GM18526 (cell line): ENCODE measurements around the gene CMTM4.

Source experiments
- POLR2A ChIP-seq: IDR thresholded peaks from 3 replicates; pipeline ENCODE4 v1.6.1; 2011; ENCODE audit not compliant: insufficient read length; ENCODE audit errors: extremely low read depth

CMTM4 gene

GRCh38 chr16:66594739-66595138, 101.8 kb downstream of the CMTM4 start:
- no peak for TF ChIP-seq POLR2A

- no peak for TF ChIP-seq POLR2A
Observed at GRCh38 chr16:66592814-66593213, 103.7 kb downstream of the CMTM4 start.

GRCh38 chr16:66592241-66592640, 104.3 kb downstream of the CMTM4 start:
- TF ChIP-seq POLR2A = no peak

- no peak for TF ChIP-seq POLR2A
Observed at GRCh38 chr16:66591018-66591417, 105.5 kb downstream of the CMTM4 start.

GRCh38 chr16:66590322-66590721, 106.2 kb downstream of the CMTM4 start:
- no peak for TF ChIP-seq POLR2A

- no peak for TF ChIP-seq POLR2A
Observed at GRCh38 chr16:66588981-66589713, 107.4 kb downstream of the CMTM4 start.

GRCh38 chr16:66587881-66588600, 108.5 kb downstream of the CMTM4 start:
- no peak for TF ChIP-seq POLR2A

- no peak for TF ChIP-seq POLR2A
Observed at GRCh38 chr16:66585481-66586239, 110.9 kb downstream of the CMTM4 start.

- no peak for TF ChIP-seq POLR2A
Observed at GRCh38 chr16:66581246-66581952, 115.1 kb downstream of the CMTM4 start.

- no peak for TF ChIP-seq POLR2A
Observed at GRCh38 chr16:66580605-66581209, 115.8 kb downstream of the CMTM4 start.

- no peak for TF ChIP-seq POLR2A
Observed at GRCh38 chr16:66578651-66579531, 117.7 kb downstream of the CMTM4 start, which contains the start of gene CMTM2. CMTM2 (plus strand) TSS chr16:66579463; CDS start chr16:66579608, 145 bp downstream.

- TF ChIP-seq POLR2A = no peak
Observed at GRCh38 chr16:66576296-66576695, 120.2 kb downstream of the CMTM4 start.

- no peak for TF ChIP-seq POLR2A
Observed at GRCh38 chr16:66575060-66575459, 121.5 kb downstream of the CMTM4 start.

- TF ChIP-seq POLR2A = no peak
Observed at GRCh38 chr16:66574531-66574930, 122.0 kb downstream of the CMTM4 start.
